HG02678 (cell line): ENCODE data around the gene TMEM218.
A peak's percentile ranks its signal among the peaks of the same experiment; 100 is the strongest.

Source experiments
- ATAC-seq: cut with Tn5 transposase; IDR thresholded peaks from one replicate; pipeline ENCODE4 v1.9.1; 2021; ENCODE audit warnings: mild to moderate bottlenecking, moderate library complexity; ENCODE audit not compliant: unreplicated experiment

The TMEM218 gene

GRCh38 chr11:125132071-125132470, 20.6 kb upstream of the TMEM218 start:
- ATAC-seq = no peak

GRCh38 chr11:125129316-125129993, 18.0 kb upstream of the TMEM218 start:
- no peak for ATAC-seq

- no peak for ATAC-seq
Observed at GRCh38 chr11:125128450-125128849, 17.0 kb upstream of the TMEM218 start.

- no peak for ATAC-seq
Observed at GRCh38 chr11:125124618-125124992, 13.2 kb upstream of the TMEM218 start.

GRCh38 chr11:125123947-125124617, 12.7 kb upstream of the TMEM218 start:
- ATAC-seq = peak; percentile 71

- no peak for ATAC-seq
Observed at GRCh38 chr11:125123194-125123946, 11.9 kb upstream of the TMEM218 start.

- no peak for ATAC-seq
Observed at GRCh38 chr11:125117429-125117828, 6.0 kb upstream of the TMEM218 start.

GRCh38 chr11:125114518-125114917, 3.1 kb upstream of the TMEM218 start:
- no peak for ATAC-seq

- ATAC-seq = no peak
Observed at GRCh38 chr11:125112208-125112604, 780 bp upstream of the TMEM218 start.

GRCh38 chr11:125111001-125111342, 454 bp downstream of the TMEM218 start:
- ATAC-seq = no peak

GRCh38 chr11:125110506-125110905, 920 bp downstream of the TMEM218 start:
- ATAC-seq = no peak

GRCh38 chr11:125108469-125108868, 3.0 kb downstream of the TMEM218 start:
- no peak for ATAC-seq

GRCh38 chr11:125105926-125106325, 5.5 kb downstream of the TMEM218 start:
- ATAC-seq = no peak

GRCh38 chr11:125102510-125102909, 8.9 kb downstream of the TMEM218 start:
- no peak for ATAC-seq

- no peak for ATAC-seq
Observed at GRCh38 chr11:125102025-125102424, 9.4 kb downstream of the TMEM218 start.

- no peak for ATAC-seq
Observed at GRCh38 chr11:125101596-125101995, 9.8 kb downstream of the TMEM218 start.

- no peak for ATAC-seq
Observed at GRCh38 chr11:125100136-125100535, 11.3 kb downstream of the TMEM218 start.

- ATAC-seq = no peak
Observed at GRCh38 chr11:125094731-125095130, 16.7 kb downstream of the TMEM218 start.

- no peak for ATAC-seq
Observed at GRCh38 chr11:125093502-125093901, 17.9 kb downstream of the TMEM218 start.

- ATAC-seq = no peak
Observed at GRCh38 chr11:125092669-125093068, 18.8 kb downstream of the TMEM218 start.

- ATAC-seq = no peak
Observed at GRCh38 chr11:125091877-125092664, 19.4 kb downstream of the TMEM218 start.
